PC-9 (cell line): ENCODE results near the gene EDARADD. TPM values are rescaled to one million over a fixed set of nuclear protein-coding genes. Genes with fewer than 3 reads are reported as not detected.

Experiments
- BruUV-seq: library from RNA; stranded (reverse); fragments of 400-500 nt; replicated peaks from 2 replicates; lab custom pipeline; 2021; lab: Mats Ljungman, UMichigan
- CTCF ChIA-PET: fragments of 300-600 bp; sonication (Branson Sonifier 250); formaldehyde crosslinking; loops from one replicate; lab custom pipeline; 2022; ENCODE audit warnings: antibody characterized with exemption; lab: Charles Lee
- POLR2A ChIA-PET: fragments of 300-600 bp; sonication (Branson Sonifier 250); formaldehyde crosslinking; loops from one replicate; lab custom pipeline; 2022; ENCODE audit warnings: antibody characterized with exemption; ENCODE audit not compliant: unreplicated experiment; lab: Charles Lee
- DNase-seq, 2 experiments: peaks; one replicate each; pipeline versions ENCODE4 v3.0.0 to v3.0.0-alpha.2; 2015 to 2022; ENCODE audit warnings: mixed read lengths in 1 of 2
- H2AFZ ChIP-seq: fragments of 200-600 bp; sonication (generic); 2 replicates; pipeline ENCODE4 v1.8.1; 2017; ENCODE audit warnings: antibody characterized with exemption
- H3F3A ChIP-seq: fragments of 200-600 bp; sonication (generic); 2 replicates; pipeline ENCODE4 v1.8.1; 2017; ENCODE audit warnings: antibody characterized with exemption, mild to moderate bottlenecking, low read depth; ENCODE audit not compliant: insufficient read depth
- H3K27ac ChIP-seq: fragments of 200-600 bp; sonication (generic); 2 replicates; pipeline ENCODE4 v1.6.1; 2016; ENCODE audit warnings: mixed run types
- H3K27me3 ChIP-seq: fragments of 200-600 bp; sonication (generic); 2 replicates; pipeline ENCODE4 v1.6.1; 2016; ENCODE audit warnings: low read depth, mixed run types; ENCODE audit not compliant: insufficient read depth
- H3K36me3 ChIP-seq: fragments of 200-600 bp; sonication (generic); 2 replicates; pipeline ENCODE4 v1.6.1; 2016; ENCODE audit warnings: low read depth, mixed run types
- H3K4me1 ChIP-seq: fragments of 200-600 bp; sonication (generic); replicated peaks from 2 replicates; pipeline ENCODE4 v1.6.1; 2016; ENCODE audit warnings: mixed run types; ENCODE audit not compliant: insufficient read depth
- H3K4me2 ChIP-seq: fragments of 200-600 bp; sonication (generic); 2 replicates; pipeline ENCODE4 v1.6.1; 2017; ENCODE audit warnings: mixed run types
- H3K4me3 ChIP-seq: fragments of 200-600 bp; sonication (generic); 2 replicates; pipeline ENCODE4 v1.6.1; 2016; ENCODE audit warnings: mixed run types
- H3K79me2 ChIP-seq: fragments of 200-600 bp; sonication (generic); 2 replicates; pipeline ENCODE4 v1.6.1; 2017; ENCODE audit warnings: low read depth, mixed run types
- H3K9me2 ChIP-seq: fragments of 200-600 bp; sonication (generic); 2 replicates; pipeline ENCODE4 v1.8.1; 2017; ENCODE audit warnings: mild to moderate bottlenecking; ENCODE audit not compliant: insufficient read depth
- H3K9me3 ChIP-seq: fragments of 200-600 bp; sonication (generic); 2 replicates; pipeline ENCODE4 v1.8.1; 2016; ENCODE audit warnings: low read depth; ENCODE audit not compliant: insufficient read depth
- H4K20me1 ChIP-seq: fragments of 200-600 bp; sonication (generic); 2 replicates; pipeline ENCODE4 v1.8.1; 2017; ENCODE audit not compliant: insufficient read depth
- EZH2 ChIP-seq: fragments of 200-600 bp; sonication (generic); IDR thresholded peaks from 2 replicates; pipeline ENCODE4 v1.8.0; 2017; ENCODE audit warnings: antibody characterized with exemption, low read depth
- intact Hi-C: fragments of 100-400 bp; cut with micrococcal nuclease; formaldehyde crosslinking; loops from one replicate; pipeline ENCODE4 v1.10.0; 2022; ENCODE audit not compliant: unreplicated experiment
- total RNA-seq: library from RNA; stranded (reverse); gene quantifications from 2 replicates; pipeline ENCODE4 v1.2.3, GENCODE V29; 2021
- TF ChIP-seq, protein P1 (sequence below): fragments of 200-600 bp; sonication (generic); conservative IDR thresholded peaks from 2 replicates; pipeline ENCODE4 v1.6.1; 2017; ENCODE audit warnings: mixed run types, antibody characterized with exemption, mild to moderate bottlenecking, moderate library complexity

EDARADD gene
- total RNA-seq, 1 experiment from 2014 or later: not detected

DNA sequence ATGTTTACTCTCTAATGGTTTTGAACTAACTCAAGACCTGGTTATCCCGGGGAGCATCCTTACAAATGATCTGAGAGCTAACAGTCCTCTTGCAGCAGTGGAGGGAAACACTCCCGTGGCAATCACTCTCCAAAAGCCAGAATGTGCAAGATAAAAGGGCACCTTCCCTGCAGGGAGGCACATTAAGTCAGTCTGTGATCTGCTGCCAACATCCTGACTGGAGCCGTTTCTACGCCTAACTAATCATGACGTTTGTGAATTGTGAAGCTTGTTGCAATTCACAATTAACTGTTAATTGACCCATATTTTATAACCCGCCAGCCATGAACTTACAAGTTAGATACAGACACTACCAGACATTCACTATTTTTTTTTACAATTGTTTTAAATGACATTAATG is 77.6 kb downstream of the EDARADD start:
- no peak for TF ChIP-seq EZH2
- TF ChIP-seq, protein P1, sequence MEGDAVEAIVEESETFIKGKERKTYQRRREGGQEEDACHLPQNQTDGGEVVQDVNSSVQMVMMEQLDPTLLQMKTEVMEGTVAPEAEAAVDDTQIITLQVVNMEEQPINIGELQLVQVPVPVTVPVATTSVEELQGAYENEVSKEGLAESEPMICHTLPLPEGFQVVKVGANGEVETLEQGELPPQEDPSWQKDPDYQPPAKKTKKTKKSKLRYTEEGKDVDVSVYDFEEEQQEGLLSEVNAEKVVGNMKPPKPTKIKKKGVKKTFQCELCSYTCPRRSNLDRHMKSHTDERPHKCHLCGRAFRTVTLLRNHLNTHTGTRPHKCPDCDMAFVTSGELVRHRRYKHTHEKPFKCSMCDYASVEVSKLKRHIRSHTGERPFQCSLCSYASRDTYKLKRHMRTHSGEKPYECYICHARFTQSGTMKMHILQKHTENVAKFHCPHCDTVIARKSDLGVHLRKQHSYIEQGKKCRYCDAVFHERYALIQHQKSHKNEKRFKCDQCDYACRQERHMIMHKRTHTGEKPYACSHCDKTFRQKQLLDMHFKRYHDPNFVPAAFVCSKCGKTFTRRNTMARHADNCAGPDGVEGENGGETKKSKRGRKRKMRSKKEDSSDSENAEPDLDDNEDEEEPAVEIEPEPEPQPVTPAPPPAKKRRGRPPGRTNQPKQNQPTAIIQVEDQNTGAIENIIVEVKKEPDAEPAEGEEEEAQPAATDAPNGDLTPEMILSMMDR: no peak
- H3K4me1 ChIP-seq: no peaks in the 10 kb centered on the region
- H3F3A ChIP-seq: no peaks in the 10 kb centered on the region
- CTCF ChIA-PET: no interaction called here
- intact Hi-C loops: no loop called here
- H3K4me3 ChIP-seq: no peak overlapping the region
- POLR2A ChIA-PET: no interaction called here
- no peak for DNase-seq
- no peak overlapping the region for H3K27ac ChIP-seq
- H4K20me1 ChIP-seq: no peaks in the 10 kb centered on the region
- no peaks in the 10 kb centered on the region for H3K27me3 ChIP-seq
- H3K9me2 ChIP-seq: no peaks in the 10 kb centered on the region
- BruUV-seq: no TSS peak
- no peaks in the 10 kb centered on the region for H3K79me2 ChIP-seq
- no peak overlapping the region for H2AFZ ChIP-seq
- no peaks in the 10 kb centered on the region for H3K9me3 ChIP-seq
- no peak overlapping the region for H3K4me2 ChIP-seq
- H3K36me3 ChIP-seq: no peaks in the 10 kb centered on the region

DNA sequence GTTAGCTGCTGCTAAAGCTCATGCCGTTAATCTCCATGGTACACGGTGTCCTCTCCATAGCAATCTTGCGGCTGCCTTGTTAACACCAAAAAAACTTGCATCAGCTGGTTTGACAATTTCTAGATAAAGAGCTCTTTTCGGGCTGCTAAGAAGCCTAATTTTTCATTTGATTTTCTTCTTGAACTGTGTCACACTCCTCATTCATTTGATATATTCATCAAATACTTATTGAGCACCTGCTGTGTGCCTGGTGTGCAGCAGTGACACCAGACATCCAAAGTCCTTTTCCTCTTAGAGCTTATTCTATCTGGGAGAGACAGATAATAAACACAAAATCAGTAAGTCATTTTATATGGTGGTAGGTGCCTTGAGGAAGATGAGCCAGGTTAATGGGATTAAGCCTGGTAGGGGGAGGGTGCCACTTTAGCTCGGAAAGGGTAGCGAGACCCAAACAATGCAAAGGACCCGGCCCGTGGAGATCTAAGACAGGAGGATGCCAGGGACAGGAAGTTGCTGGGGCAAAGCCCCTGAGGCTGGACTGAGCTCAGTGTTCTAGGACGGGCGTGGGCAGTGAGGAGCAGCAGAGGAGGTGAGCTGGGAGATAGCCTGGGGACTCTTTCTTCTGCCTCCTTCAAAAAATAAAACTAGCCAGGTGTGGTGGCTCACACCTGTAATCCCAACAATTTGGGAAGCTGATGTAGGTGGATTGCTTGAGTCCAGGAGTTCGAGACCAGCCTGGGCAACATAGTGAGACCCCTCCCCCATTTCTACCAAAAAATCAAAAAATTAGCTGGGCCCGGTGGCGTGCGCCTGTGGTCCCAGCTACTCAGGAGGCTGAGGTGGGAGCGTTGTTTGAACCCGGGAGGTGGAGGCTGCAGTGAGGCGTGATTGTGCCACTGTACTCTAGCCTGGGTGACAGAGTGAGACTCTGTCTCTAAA is 79.0 kb downstream of the EDARADD start:
- no peaks in the 10 kb centered on the region for H3K36me3 ChIP-seq
- H3K27ac ChIP-seq: no peak overlapping the region
- ChIA-PET CTCF (no interaction called here), POLR2A (no interaction called here)
- H3K9me3 ChIP-seq: no peaks in the 10 kb centered on the region
- no peaks in the 10 kb centered on the region for H3F3A ChIP-seq
- H3K27me3 ChIP-seq: no peaks in the 10 kb centered on the region
- no peak overlapping the region for H2AFZ ChIP-seq
- no peaks in the 10 kb centered on the region for H3K79me2 ChIP-seq
- TF ChIP-seq, protein P1: no peak
- no peak for TF ChIP-seq EZH2
- intact Hi-C loops: no loop called here
- H3K9me2 ChIP-seq: no peaks in the 10 kb centered on the region
- H3K4me2 ChIP-seq: no peak overlapping the region
- no TSS peak for BruUV-seq
- no peak for DNase-seq
- H3K4me1 ChIP-seq: no peaks in the 10 kb centered on the region
- no peaks in the 10 kb centered on the region for H4K20me1 ChIP-seq
- no peak overlapping the region for H3K4me3 ChIP-seq

DNA sequence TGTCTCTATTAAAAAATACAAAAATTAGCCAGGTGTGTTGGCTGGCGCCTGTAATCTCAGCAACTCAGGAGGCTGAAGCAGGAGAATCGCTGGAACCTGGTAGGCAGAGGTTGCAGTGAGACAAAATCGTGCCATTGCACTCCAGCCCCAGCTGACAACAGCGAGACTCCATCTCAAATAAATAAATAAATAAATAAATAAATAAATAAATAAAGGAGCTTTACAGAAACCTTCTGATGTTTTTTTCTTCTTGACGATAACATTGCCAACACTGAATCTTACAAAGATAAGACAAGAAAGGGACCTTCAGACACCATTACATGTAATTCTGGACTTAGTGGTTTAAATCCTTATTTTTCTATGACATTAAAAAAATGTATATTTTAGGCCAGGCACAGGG is 81.9 kb downstream of the EDARADD start:
- intact Hi-C loops: no loop called here
- CTCF ChIA-PET: no interaction called here

More for the DNA sequence above, 81.9 kb downstream of the EDARADD start:
- Histone ChIP-seq H4K20me1 (no peaks in the 10 kb centered on the region), H3K36me3 (no peaks in the 10 kb centered on the region), H3K79me2 (no peaks in the 10 kb centered on the region), H2AFZ (no peak overlapping the region), H3K9me2 (no peaks in the 10 kb centered on the region), H3K4me3 (no peak overlapping the region), H3F3A (peaks cover 5% of the 10 kb centered on the region; the same call in 1 of the 2 replicates), H3K27me3 (no peaks in the 10 kb centered on the region), H3K4me1 (peaks cover 10% of the 10 kb centered on the region), H3K27ac (no peak overlapping the region), H3K4me2 (no peak overlapping the region), H3K9me3 (no peaks in the 10 kb centered on the region)
- no peak for DNase-seq
- no peak for TF ChIP-seq EZH2
- TF ChIP-seq, protein P1: no peak
- POLR2A ChIA-PET: interaction anchor here (0.7 kb wide), 1 partner anchor 1782 kb away, joined by 8 read pairs; no protein-coding TSS in a partner anchor
- no TSS peak for BruUV-seq
